Body of pancreas (tissue), 4 donors: ENCODE measurements around the gene CD69. TPM values are rescaled to one million over a fixed set of nuclear protein-coding genes. Genes with fewer than 3 reads are reported as not detected.
A peak's percentile ranks its signal among the peaks of the same experiment; 100 is the strongest.
"Not testable (repeated sequence)": the region's sequence is repeated elsewhere in the genome, so short reads cannot be mapped to it uniquely, and the experiment has no call there.

ENCODE experiments used
- ATAC-seq: fragments of 150-250 bp; one replicate; pipeline ENCODE4 v1.9.1; 2016
- DNase-seq, 4 donors: peaks; one replicate each; pipeline ENCODE4 v3.0.0-alpha.2; 2019
- H3K27ac ChIP-seq, 4 donors: fragments of 200-600 bp; sonication (generic); 1 replicate in 3 of 4; 2 replicates in 1 of 4; pipeline versions ENCODE4 v1.5.1 to v1.6.1; 2016 to 2019; ENCODE audit warnings: mild to moderate bottlenecking in 1 of 4, mixed read lengths in 1 of 4, moderate library complexity in 1 of 4
- H3K27me3 ChIP-seq, 2 donors: fragments of 200-600 bp; sonication (generic); one replicate each; pipeline ENCODE4 v1.6.0; 2016; ENCODE audit warnings: mild to moderate bottlenecking in 1 of 2
- H3K36me3 ChIP-seq, 2 donors: fragments of 200-600 bp; sonication (generic); replicated peaks in 1 of 2; 2 replicates each; pipeline ENCODE4 v1.5.1; 2016; ENCODE audit warnings: low read depth in 2 of 2; ENCODE audit not compliant: insufficient read depth in 1 of 2
- H3K4me1 ChIP-seq: fragments of 200-600 bp; sonication (generic); one replicate; pipeline ENCODE4 v1.6.0; 2016
- H3K4me3 ChIP-seq, 2 donors: fragments of 200-600 bp; sonication (generic); 1 replicate in 1 of 2; 2 replicates in 1 of 2; pipeline ENCODE4 v1.5.1; 2016 to 2019
- H3K9me3 ChIP-seq, 3 donors: fragments of 200-600 bp; sonication (generic); 1 replicate in 2 of 3; 2 replicates in 1 of 3; pipeline ENCODE4 v1.5.1; 2016
- CTCF ChIP-seq, 7 experiments: fragments of 450-650 bp in 4 of 7; fragments of 200-600 bp in 3 of 7; sonication (generic) in 3 of 7; IDR thresholded peaks; one replicate each; pipeline ENCODE4 v1.5.1; 2016 to 2019; ENCODE audit warnings: antibody characterized with exemption in 7 of 7
- POLR2A ChIP-seq, 3 donors: fragments of 450-650 bp; IDR thresholded peaks; one replicate each; pipeline ENCODE4 v1.6.1; 2016; ENCODE audit warnings: antibody characterized with exemption in 3 of 3, mild to moderate bottlenecking in 2 of 3
- WGBS, 2 donors: methylation state at CpG; one replicate each; pipeline ENCODE4 v1.1.5; 2017; 5-methylcytosine and 5-hydroxymethylcytosine counted together
- intact Hi-C: fragments of 100-400 bp; cut with DNase I; formaldehyde crosslinking; loops from one replicate; pipeline ENCODE4 v1.15.1; 2023
- total RNA-seq, 2 donors: library from RNA; depleted of rRNA; stranded (reverse); fragments of >200 nt; gene quantifications; one replicate each; pipeline ENCODE4 v1.1.0, GENCODE V29; 2016

Gene CD69
- total RNA-seq, 2 donors from 2014 or later = 3.1 to 4.0 TPM

GRCh38 chr12:9740106-9740750 is 20.5 kb downstream of the CD69 start:
- no peaks in the 10 kb centered on the region for H3K36me3 ChIP-seq
- H3K27ac ChIP-seq = peak overlapping the region in 3 of 4 donors; percentile 16 to 70 (median 66)
- no peaks in the 10 kb centered on the region for H3K27me3 ChIP-seq
- 42 to 74% methylated on average over 7 of the region's 7 CpGs for WGBS, 2 donors
- intact Hi-C loops = loop anchor here (10.0 kb wide), 1 partner anchor 185 kb away; no protein-coding TSS in a partner anchor
- H3K9me3 ChIP-seq = no peaks in the 10 kb centered on the region
- peak; percentile 61 for ATAC-seq
- peaks cover 15% of the 10 kb centered on the region for H3K4me1 ChIP-seq
- no peak for TF ChIP-seq CTCF (IDR thresholded peaks at IDR 0.05)
- TF ChIP-seq POLR2A (IDR thresholded peaks at IDR 0.05) = no peak
- H3K4me3 ChIP-seq = no peak overlapping the region
- DNase-seq = no peak

GRCh38 chr12:9739404-9740105 is 21.1 kb downstream of the CD69 start:
- H3K27ac ChIP-seq = peak overlapping the region in 3 of 4 donors; percentile 16 to 70 (median 66)
- 57 to 79% methylated on average over 12 to 40 of the region's 54 CpGs for WGBS, 2 donors

GRCh38 chr12:9738905-9739304 is 21.8 kb downstream of the CD69 start:
- ATAC-seq, DNase-seq, H3K27me3 ChIP-seq, H3K9me3 ChIP-seq, intact Hi-C loops, H3K4me3 ChIP-seq, H3K36me3 ChIP-seq: not testable (repeated sequence)
- WGBS, 2 donors = 84 to 89% methylated on average over 14 of the region's 14 CpGs
- Histone ChIP-seq H3K27ac (peak overlapping the region in 2 of 4 donors; percentile 66 to 70), H3K4me1 (peaks cover 15% of the 10 kb centered on the region)

More at GRCh38 chr12:9739404-9740105, 21.1 kb downstream of the CD69 start:
- not testable (repeated sequence) for H3K27me3 ChIP-seq, H3K36me3 ChIP-seq, H3K4me3 ChIP-seq, H3K9me3 ChIP-seq
- TF ChIP-seq POLR2A (IDR thresholded peaks at IDR 0.05) = peak; percentile 27 to 68 (median 40)
- H3K4me1 ChIP-seq = peaks cover 15% of the 10 kb centered on the region
- DNase-seq = peak in 3 of 4 donors; percentile 42 to 63 (median 53)
- intact Hi-C loops = loop anchor here (10.0 kb wide), 1 partner anchor 185 kb away; no protein-coding TSS in a partner anchor
- ATAC-seq = peak; percentile 55

- no peak overlapping the region for H3K4me3 ChIP-seq
- DNase-seq (no peak), ATAC-seq (no peak)
- WGBS, 2 donors = 45 to 48% methylated on average over 3 of the region's 3 CpGs
- no peak for TF ChIP-seq CTCF (IDR thresholded peaks at IDR 0.05)
- TF ChIP-seq POLR2A (IDR thresholded peaks at IDR 0.05) = no peak
- H3K27ac ChIP-seq = peak overlapping the region in 3 of 4 donors; percentile 0 to 76 (median 5)
- H3K36me3 ChIP-seq = no peaks in the 10 kb centered on the region
- H3K9me3 ChIP-seq = no peaks in the 10 kb centered on the region
- H3K4me1 ChIP-seq = peaks cover under 1% of the 10 kb centered on the region
- intact Hi-C loops = no loop called here
- no peaks in the 10 kb centered on the region for H3K27me3 ChIP-seq
Measured at GRCh38 chr12:9736936-9737705, 23.6 kb downstream of the CD69 start.

GRCh38 chr12:9735601-9736000 is 25.1 kb downstream of the CD69 start:
- Histone ChIP-seq H3K9me3 (no peaks in the 10 kb centered on the region), H3K4me3 (no peak overlapping the region), H3K36me3 (no peaks in the 10 kb centered on the region), H3K4me1 (no peaks in the 10 kb centered on the region), H3K27ac (no peak overlapping the region), H3K27me3 (no peaks in the 10 kb centered on the region)
- DNase-seq (no peak), ATAC-seq (no peak)
- TF ChIP-seq CTCF (IDR thresholded peaks at IDR 0.05) (no peak), POLR2A (IDR thresholded peaks at IDR 0.05) (no peak)
- intact Hi-C loops = no loop called here
- 75 to 83% methylated on average over 3 of the region's 3 CpGs for WGBS, 2 donors
